Dermis lymphatic vessel endothelial cell (primary cell): ENCODE results near the gene PKLR. TPM values are rescaled to one million over a fixed set of nuclear protein-coding genes. Genes with fewer than 3 reads are reported as not detected.

Source experiments
- total RNA-seq: library from RNA; depleted of rRNA; stranded (reverse); fragments of >200 nt; gene quantifications from 2 replicates; pipeline ENCODE4 v1.2.1, GENCODE V29; 2014

PKLR gene
- total RNA-seq, result not detected in 2 replicates

DNA sequence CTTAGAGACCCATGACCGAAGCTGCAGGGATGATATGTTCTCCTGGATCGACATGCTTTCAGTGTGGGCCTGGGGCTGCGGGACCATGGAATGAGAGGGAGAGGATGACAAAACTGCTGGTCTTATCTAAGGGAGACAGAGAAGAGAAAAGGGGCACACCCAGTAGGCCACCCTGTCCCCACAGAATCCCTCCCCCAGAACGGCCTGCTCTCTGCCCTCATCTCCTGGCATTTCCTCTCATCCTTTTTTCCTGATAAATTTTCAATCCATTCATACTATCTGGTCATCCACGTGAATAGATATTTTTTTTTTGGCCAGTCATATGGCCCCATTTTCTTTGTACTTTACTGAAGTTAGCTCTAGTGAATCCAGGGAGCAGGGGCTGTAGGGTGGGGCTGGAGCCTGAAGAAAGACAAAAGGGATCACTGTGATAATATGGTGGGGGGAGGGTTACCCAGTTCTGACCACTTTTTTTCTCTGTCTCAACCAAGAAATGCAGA lies at the start of gene PKLR:
Gene PKLR (minus strand): TSS at position 97 of the 500 bp plus-strand sequence. CDS start 43 bp downstream, at position 54.

DNA sequence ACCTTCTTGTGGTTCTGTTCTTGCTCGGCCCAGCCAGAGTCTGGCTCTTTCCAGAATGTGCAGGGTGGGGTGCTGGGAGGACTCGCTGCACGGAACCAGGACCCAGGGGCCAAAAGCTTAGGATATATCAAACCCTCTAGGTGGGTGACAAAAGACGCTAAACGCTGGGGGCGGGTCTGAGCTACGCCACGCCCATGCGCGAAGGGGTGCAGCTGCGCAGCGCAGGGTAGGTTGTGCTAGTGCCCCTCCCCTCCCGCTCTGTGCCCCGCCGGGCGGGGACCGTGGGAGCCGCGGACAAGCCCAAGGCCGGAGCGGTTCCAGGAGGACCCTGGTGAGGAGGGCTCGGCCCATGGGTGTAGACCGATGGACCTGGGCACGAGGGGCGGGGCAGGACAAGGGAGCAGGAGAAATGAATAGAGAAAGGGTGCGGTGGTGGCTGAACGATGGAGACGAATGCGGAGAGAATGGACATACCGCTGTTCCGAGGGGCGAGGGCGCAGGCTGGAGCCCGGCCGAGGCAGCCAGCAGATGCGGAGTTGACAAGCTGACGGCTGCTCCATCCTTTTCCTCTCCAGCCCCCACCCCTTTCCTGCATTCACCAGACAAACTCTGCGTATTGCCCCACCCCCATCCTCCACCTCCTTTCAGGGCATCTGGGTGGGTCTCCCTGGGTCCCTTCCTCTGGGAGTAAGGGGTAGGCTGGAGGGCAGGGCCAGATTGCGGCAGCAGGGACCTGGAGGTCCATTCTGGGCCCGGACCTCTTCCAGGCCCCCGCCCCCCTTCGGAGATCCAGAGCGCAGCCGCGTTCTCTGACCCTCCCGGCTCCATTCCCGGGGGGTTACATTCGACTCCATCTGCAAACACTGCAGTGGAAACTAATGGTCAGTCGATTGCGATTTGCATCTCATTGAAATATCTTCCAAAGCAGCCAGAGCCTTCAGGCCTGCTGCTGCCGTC lies 19.7 kb upstream of the PKLR start, which contains the start of gene RUSC1:
Gene RUSC1 (plus strand): TSS at position 234 of the 957 bp plus-strand sequence. CDS start 880 bp downstream, outside the sequence.

DNA sequence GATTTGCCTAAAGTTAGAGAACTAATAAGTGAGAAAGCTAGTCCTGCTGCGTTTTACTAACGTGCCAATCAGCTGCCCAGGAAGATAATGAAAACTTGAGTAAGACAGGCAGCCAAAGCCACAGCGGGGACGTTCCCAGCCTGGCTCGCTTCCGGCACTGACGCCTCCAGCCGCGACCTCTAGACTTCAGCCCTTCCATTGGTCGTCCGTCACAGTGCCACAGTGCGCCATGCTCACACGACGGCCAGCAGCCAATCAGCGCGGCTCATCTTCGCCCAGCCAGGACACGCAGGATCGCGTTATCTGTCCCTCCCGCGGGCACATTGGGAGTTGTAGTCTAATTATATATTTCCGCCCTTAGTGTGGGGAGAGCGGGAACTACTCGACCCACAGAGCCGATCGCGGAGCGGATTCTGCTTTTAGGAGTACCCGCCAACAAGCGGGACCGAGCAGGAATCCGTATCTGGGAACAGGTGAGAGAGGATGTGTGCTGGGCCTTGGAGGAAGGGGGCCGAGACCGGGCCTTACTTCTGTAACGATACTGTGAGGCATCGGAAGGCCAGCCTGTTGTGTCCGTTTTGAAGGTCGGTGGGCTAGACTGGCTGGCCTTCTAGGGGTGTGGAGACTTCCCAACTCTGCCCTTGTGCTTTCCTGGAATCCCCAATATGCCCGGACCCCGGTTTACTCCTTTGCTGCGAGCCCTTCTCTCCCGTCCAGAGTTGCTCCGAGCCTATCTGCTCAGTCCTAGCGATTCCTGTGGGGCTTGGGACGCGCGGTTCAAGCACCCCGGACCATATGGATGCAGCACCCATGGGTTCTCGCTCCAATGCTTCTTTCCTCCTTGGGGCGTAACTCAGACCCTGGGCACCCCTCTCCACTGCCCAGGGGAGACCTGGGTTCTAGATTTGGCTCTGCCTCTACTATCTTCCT lies 7.5 kb upstream of the PKLR start, which contains the start of gene FDPS:
Gene FDPS (plus strand): TSS at position 374 of the 930 bp plus-strand sequence. CDS start 924 bp downstream, outside the sequence.

DNA sequence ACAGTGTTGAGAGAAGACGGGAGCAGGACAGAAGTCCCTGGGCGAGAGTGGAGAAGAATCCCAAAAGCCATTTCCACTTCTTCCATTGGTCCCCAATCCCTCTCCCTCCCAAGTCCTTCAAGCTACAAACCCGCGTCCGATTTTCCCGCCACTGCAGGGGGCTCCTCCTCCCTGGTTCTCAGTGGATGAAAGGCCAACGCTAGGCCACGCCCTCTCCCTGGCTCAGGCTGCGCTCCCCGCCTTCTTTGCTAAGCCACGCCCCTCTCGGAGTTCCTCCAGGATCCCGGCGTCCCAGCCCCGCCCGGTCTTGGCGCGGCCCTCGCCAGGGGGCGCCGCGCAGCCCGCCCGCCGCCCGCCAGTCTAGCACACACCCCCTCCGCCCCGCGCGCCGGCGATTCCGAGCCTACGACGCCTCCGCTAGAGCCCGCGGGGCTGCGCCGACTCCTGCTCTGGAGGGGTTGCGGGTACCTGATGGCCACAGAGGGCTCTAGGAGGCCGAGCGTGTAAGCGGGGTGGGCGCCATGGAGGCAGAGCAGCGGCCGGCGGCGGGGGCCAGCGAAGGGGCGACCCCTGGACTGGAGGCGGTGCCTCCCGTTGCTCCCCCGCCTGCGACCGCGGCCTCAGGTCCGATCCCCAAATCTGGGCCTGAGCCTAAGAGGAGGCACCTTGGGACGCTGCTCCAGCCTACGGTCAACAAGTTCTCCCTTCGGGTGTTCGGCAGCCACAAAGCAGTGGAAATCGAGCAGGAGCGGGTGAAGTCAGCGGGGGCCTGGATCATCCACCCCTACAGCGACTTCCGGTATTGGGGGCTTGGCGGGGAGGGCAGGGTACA lies 24.0 kb downstream of the PKLR start, which contains the start of gene HCN3:
Gene HCN3 (plus strand): TSS at position 394 of the 832 bp plus-strand sequence. CDS start 128 bp downstream, at position 522.

DNA sequence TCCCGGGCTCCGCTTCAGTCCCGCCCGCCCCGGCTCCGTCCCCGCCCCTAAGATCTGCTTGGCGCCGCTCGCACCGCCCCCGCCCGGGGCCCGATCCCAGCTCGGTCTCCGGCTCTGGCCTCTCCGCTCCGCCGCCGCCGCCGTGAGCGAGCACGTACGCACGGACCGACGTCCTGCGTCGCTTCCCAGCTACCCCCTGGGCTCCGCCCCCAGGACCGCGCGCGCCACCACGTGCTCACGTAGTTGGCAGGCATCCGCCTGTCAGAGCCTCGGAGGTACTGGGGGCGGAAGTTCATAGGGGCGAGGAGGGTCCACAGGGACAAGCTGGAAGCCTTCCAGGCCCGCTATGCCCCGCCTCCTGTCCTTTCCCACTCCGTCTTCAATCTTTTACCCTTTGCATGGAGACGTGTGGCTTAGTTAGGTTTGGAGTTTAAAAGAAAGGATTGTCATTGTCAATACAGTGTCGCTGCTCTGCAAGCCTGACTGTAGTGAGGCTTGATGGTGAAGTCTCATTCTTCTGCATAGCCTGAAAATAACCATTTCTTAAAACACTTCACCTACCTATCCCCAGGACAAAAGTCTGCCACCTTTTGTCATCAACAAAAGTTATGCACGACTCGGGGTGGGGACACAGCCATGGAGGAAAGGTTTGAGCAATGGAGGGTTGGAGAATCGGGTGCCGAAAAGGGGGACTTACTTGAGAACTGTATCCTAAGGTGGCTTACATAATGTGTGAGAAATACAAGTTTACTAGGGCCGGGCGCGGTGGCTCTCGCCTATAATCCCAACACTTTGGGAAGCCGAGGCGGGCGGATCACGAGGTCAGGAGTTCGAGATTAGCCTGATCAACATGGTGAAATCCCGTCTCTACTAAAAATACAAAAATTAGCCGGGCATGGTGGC lies 27.6 kb downstream of the PKLR start, which contains the start of gene CLK2:
Gene CLK2 (minus strand): TSS at position 162 of the 903 bp plus-strand sequence. CDS start 2,527 bp downstream, outside the sequence.

DNA sequence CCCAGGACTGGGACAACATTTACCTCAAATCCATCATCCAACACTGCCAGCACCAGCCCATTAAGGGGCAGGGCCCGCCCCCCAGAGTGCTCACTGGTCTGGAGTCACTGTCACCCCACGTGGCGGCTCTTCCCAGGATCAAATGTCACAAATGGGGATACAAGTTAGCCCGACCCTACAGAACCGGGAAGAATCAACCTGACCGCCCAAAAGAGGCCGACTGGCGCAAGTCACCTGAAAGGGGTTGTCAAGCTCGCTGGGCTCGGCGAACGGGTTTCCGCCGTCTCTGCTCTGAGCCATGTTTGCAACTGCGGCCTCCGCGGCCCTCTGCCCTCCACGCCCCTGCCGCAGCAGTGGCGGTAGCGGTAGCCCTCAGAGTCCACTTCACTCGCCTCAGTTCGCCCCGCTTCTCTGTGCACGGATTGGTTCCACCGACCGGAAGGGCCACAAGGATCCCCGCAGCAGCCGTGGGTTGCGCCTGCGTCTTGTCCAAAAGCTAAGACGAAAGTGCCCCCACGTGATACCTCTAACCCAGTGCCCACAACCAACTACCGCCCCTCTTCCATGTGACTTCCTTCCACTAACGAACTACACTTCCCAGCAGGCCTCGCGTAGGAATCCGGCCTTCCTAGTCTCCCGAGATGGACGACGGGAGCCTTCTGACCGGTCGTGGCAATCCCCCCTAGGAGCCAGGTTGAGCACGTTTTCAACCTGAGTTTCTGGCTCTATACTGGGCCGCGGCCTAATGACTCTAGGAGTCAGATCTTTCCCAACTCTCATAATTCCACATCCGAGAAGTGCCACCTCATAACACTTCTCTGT lies 39.2 kb downstream of the PKLR start, which contains the start of gene SCAMP3:
Gene SCAMP3 (minus strand): TSS at position 509 of the 822 bp plus-strand sequence. CDS start 209 bp downstream, at position 300.

DNA sequence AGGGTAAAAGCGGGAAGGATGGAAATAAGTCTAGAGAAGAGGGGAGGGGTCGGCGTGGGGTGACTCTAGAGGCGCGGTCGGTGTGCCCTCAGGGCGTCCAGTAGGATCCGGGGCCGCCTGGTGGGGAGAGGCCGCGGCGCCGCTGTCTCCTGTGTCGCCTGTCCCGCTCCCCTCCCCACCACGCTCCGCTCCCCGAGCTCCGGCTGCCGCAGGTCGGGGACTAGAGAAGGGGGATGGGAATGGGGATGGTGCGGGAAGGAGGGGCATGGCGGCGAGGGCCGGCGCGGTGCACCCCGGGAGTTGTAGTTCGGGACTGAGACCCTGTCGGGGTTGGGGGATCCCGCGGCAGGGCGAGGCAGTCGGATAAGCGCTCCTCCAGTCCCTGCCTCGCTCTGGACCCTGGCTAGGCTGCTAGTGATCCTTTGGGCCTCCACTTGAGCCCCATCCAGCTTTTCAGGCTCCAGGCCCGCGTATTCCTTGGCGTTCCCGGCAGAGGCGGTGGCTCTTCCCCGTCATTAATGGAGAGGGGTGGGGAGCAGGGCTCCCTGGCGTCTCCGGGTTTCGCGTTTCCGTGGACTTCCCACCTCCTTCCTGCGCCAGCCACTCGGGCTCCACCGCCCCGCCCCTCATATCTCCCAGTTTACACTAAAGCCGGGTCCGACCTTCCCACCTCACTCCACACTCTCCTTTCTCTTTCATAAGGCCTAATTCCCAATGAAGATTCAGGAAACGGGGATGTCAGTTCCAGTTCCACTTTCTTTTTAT lies 45.8 kb downstream of the PKLR start, which contains the start of gene ENTREP3:
Gene ENTREP3 (minus strand): TSS at position 241 of the 765 bp plus-strand sequence. CDS start 606 bp downstream, outside the sequence.

Other genes starting within 250 kb of the PKLR start
- 13.7 and 15.3 TPM in 2 replicates for gene EFNA4, start 237.7 kb downstream of the PKLR start, total RNA-seq
- gene EFNA3, start 222.6 kb downstream of the PKLR start, total RNA-seq, result 1.4 and 2.1 TPM in 2 replicates
- 172 and 255 TPM in 2 replicates for gene EFNA1, start 173.6 kb downstream of the PKLR start, total RNA-seq
- 56.8 and 66.1 TPM in 2 replicates for gene SLC50A1, start 165.6 kb downstream of the PKLR start, total RNA-seq
- gene DPM3, start 160.9 kb downstream of the PKLR start, total RNA-seq, result 28.5 and 38.7 TPM in 2 replicates
- 139 and 143 TPM in 2 replicates for gene KRTCAP2, start 128.1 kb downstream of the PKLR start, total RNA-seq
- gene TRIM46, start 127.6 kb downstream of the PKLR start, total RNA-seq, result 1.1 and 1.3 TPM in 2 replicates
- gene THBS3, start 93.5 kb downstream of the PKLR start, total RNA-seq, result 12.6 and 13.2 TPM in 2 replicates
- 23.5 and 34.1 TPM in 2 replicates for gene MTX1, start 92.7 kb downstream of the PKLR start, total RNA-seq
- 2.4 and 2.5 TPM in 2 replicates for gene ENTREP3, start 46.0 kb downstream of the PKLR start, total RNA-seq
- 25.8 and 28.2 TPM in 2 replicates for gene SCAMP3, start 39.1 kb downstream of the PKLR start, total RNA-seq
- gene CLK2, start 27.9 kb downstream of the PKLR start, total RNA-seq, result 18.5 and 20.6 TPM in 2 replicates
- 0.34 and 0.76 TPM in 2 replicates for gene HCN3, start 24.0 kb downstream of the PKLR start, total RNA-seq
- gene FDPS, start 7.4 kb upstream of the PKLR start, total RNA-seq, result 350 and 458 TPM in 2 replicates
- 8.2 and 9.2 TPM in 2 replicates for gene RUSC1, start 19.5 kb upstream of the PKLR start, total RNA-seq